ENCODE measurements around the gene PTX3. TPM values are rescaled to one million over a fixed set of nuclear protein-coding genes. Genes with fewer than 3 reads are reported as not detected.

Gene PTX3
- total RNA-seq, 3 donors from 2014 or later (not counting 1 experiment from before 2014, with no cell fraction given) = 0.40 to 5.8 (median 1.4) TPM

DNA sequence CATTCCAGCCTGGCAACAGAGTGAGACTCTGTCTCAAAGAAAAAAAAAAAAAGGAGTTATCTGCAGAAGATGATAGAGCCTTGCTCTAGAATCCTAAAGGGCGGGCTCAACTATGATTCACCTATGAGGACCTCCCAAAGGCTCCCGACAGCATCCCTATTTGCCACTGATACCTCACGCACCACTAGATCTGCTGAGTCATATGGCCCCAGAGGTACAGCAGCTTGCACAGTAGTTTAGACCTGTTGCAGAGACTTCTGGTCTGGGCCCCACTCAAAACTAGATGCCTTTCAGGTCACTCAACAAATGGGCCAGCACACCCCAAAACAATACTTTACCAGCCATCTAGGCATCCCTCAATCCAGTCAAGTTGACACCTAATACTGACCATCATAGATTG, 38.1 kb upstream of the PTX3 start:
- Histone ChIP-seq H3K36me3 (ENCODE audit: control insufficient read depth, insufficient read depth, low read length) (no peaks in the 10 kb centered on the region), H3K27ac (ENCODE audit: low read length) (no peak overlapping the region), H3K27me3 (ENCODE audit: control insufficient read depth, insufficient read depth, low read length) (no peaks in the 10 kb centered on the region), H3K4me3 (ENCODE audit: low read length) (no peak overlapping the region), H3K4me1 (ENCODE audit: control insufficient read depth, insufficient read depth, low read length) (no peaks in the 10 kb centered on the region), H3K9me3 (ENCODE audit: control insufficient read depth, insufficient read depth, low read length) (no peaks in the 10 kb centered on the region)
- TF ChIP-seq, protein P1, sequence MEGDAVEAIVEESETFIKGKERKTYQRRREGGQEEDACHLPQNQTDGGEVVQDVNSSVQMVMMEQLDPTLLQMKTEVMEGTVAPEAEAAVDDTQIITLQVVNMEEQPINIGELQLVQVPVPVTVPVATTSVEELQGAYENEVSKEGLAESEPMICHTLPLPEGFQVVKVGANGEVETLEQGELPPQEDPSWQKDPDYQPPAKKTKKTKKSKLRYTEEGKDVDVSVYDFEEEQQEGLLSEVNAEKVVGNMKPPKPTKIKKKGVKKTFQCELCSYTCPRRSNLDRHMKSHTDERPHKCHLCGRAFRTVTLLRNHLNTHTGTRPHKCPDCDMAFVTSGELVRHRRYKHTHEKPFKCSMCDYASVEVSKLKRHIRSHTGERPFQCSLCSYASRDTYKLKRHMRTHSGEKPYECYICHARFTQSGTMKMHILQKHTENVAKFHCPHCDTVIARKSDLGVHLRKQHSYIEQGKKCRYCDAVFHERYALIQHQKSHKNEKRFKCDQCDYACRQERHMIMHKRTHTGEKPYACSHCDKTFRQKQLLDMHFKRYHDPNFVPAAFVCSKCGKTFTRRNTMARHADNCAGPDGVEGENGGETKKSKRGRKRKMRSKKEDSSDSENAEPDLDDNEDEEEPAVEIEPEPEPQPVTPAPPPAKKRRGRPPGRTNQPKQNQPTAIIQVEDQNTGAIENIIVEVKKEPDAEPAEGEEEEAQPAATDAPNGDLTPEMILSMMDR (IDR thresholded peaks at IDR 0.05) = no peak
- peaks cover 0 to 3% of the 10 kb centered on the region in 2 donors for H3K27me3 Mint-ChIP-seq (ENCODE audit: low read depth in 2 of 2)
- DNase-seq (no peak), ATAC-seq (no peak)
- peaks cover 0 to 6% of the 10 kb centered on the region in 2 donors for H3K9me3 Mint-ChIP-seq
- no peaks in the 10 kb centered on the region for H3K36me3 Mint-ChIP-seq
- H3K4me1 Mint-ChIP-seq = no peaks in the 10 kb centered on the region
- intact Hi-C loops (cut with micrococcal nuclease) = no loop called here
- H3K4me3 Mint-ChIP-seq = no peak overlapping the region
- WGBS (ENCODE audit: insufficient coverage) = 89% methylated on average over 3 of the region's 3 CpGs
- no peak overlapping the region for H3K27ac Mint-ChIP-seq

DNA sequence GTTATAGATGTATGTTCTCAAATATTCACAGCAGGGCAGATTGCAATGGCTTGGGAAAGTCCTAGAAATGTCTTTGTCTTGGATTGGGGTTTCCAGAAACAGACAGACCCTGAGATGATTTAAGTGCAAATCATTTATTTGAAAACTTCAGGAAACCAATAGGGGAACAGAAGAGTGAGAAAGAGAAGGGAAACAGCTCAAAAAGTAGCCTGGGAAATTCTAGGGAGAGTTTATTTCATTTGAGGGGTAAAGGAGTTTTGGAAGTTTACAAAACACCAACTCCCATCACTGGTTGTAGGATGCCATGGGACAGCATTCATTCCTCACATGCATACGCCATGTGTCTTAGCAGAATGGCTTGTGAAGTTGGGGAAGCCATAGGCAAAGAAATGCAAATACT, 32.3 kb upstream of the PTX3 start:
- Histone ChIP-seq H3K9me3 (ENCODE audit: control insufficient read depth, insufficient read depth, low read length) (no peaks in the 10 kb centered on the region), H3K4me1 (ENCODE audit: control insufficient read depth, insufficient read depth, low read length) (no peaks in the 10 kb centered on the region), H3K27me3 (ENCODE audit: control insufficient read depth, insufficient read depth, low read length) (no peaks in the 10 kb centered on the region), H3K27ac (ENCODE audit: low read length) (no peak overlapping the region), H3K36me3 (ENCODE audit: control insufficient read depth, insufficient read depth, low read length) (no peaks in the 10 kb centered on the region), H3K4me3 (ENCODE audit: low read length) (no peak overlapping the region)
- H3K27me3 Mint-ChIP-seq (ENCODE audit: low read depth in 2 of 2) = peaks cover 0 to 3% of the 10 kb centered on the region in 2 donors
- intact Hi-C loops (cut with micrococcal nuclease) = no loop called here
- H3K36me3 Mint-ChIP-seq = no peaks in the 10 kb centered on the region
- H3K4me3 Mint-ChIP-seq = no peak overlapping the region
- DNase-seq = no peak
- no peak overlapping the region for H3K27ac Mint-ChIP-seq
- ATAC-seq = no peak
- TF ChIP-seq, protein P1 (IDR thresholded peaks at IDR 0.05) = no peak
- H3K4me1 Mint-ChIP-seq = no peaks in the 10 kb centered on the region
- WGBS (ENCODE audit: insufficient coverage) = 0% methylated on average over 1 of the region's 1 CpG
- peaks cover 0 to 2% of the 10 kb centered on the region in 2 donors for H3K9me3 Mint-ChIP-seq

DNA sequence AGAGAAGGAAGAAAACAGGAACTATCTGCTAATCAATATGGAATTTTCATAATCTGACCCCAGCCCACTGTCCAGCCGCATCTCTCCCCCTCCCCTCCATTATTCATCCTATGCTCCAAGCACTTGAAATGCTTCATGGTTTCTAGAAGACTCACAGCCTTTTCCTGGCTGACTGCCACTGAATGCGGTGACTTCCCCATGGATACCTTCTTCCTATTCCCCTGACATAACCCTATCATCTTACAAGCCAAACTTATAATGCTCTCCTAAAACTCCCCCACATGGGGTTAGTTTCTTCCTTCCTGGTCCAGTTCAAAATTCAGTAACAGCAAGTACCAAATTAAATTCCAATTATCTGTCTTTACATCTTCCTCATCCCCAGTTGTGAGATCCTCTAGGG, 31.2 kb upstream of the PTX3 start:
- Mint-ChIP-seq H3K4me1 (no peaks in the 10 kb centered on the region), H3K27me3 (ENCODE audit: low read depth in 2 of 2) (peaks cover 0 to 3% of the 10 kb centered on the region in 2 donors), H3K36me3 (no peaks in the 10 kb centered on the region), H3K27ac (no peak overlapping the region), H3K4me3 (no peak overlapping the region), H3K9me3 (peaks cover 0 to 2% of the 10 kb centered on the region in 2 donors)
- Histone ChIP-seq H3K27ac (ENCODE audit: low read length) (no peak overlapping the region), H3K4me3 (ENCODE audit: low read length) (no peak overlapping the region), H3K4me1 (ENCODE audit: control insufficient read depth, insufficient read depth, low read length) (no peaks in the 10 kb centered on the region), H3K36me3 (ENCODE audit: control insufficient read depth, insufficient read depth, low read length) (no peaks in the 10 kb centered on the region), H3K27me3 (ENCODE audit: control insufficient read depth, insufficient read depth, low read length) (no peaks in the 10 kb centered on the region), H3K9me3 (ENCODE audit: control insufficient read depth, insufficient read depth, low read length) (no peaks in the 10 kb centered on the region)
- TF ChIP-seq, protein P1 (IDR thresholded peaks at IDR 0.05) = no peak
- intact Hi-C loops (cut with micrococcal nuclease) = no loop called here
- WGBS (ENCODE audit: insufficient coverage) = 86% methylated on average over 2 of the region's 2 CpGs
- ATAC-seq (no peak), DNase-seq (no peak)

DNA sequence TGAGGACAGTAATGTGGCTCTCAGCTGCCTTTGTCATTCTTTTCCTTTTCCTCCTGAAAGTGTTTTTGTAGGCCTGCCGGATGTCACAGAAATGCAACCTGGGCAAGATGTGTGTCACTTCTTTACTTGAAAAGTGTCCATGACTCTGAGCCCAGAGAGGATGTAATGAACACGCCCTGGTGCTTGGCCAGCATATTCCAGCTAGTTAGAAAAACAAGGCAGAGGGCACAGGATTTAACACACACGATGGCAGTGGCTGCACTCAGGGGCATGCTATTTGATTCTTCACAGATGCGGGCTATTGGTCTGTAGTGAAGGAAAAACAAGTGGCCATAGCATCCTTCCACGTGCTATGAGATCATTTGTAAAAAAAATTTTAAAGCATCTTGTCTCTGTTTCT, 30.3 kb upstream of the PTX3 start:
- ATAC-seq (no peak), DNase-seq (no peak)
- Mint-ChIP-seq H3K27ac (no peak overlapping the region), H3K9me3 (peaks cover 0 to 2% of the 10 kb centered on the region in 2 donors), H3K27me3 (ENCODE audit: low read depth in 2 of 2) (peaks cover 0 to 3% of the 10 kb centered on the region in 2 donors), H3K4me1 (no peaks in the 10 kb centered on the region), H3K36me3 (no peaks in the 10 kb centered on the region), H3K4me3 (no peak overlapping the region)
- 84% methylated on average over 5 of the region's 5 CpGs for WGBS (ENCODE audit: insufficient coverage)
- no peak overlapping the region for H3K27ac ChIP-seq (ENCODE audit: low read length)
- H3K9me3 ChIP-seq (ENCODE audit: control insufficient read depth, insufficient read depth, low read length) = no peaks in the 10 kb centered on the region
- intact Hi-C loops (cut with micrococcal nuclease) = no loop called here
- no peak overlapping the region for H3K4me3 ChIP-seq (ENCODE audit: low read length)
- H3K4me1 ChIP-seq (ENCODE audit: control insufficient read depth, insufficient read depth, low read length) = no peaks in the 10 kb centered on the region
- no peaks in the 10 kb centered on the region for H3K27me3 ChIP-seq (ENCODE audit: control insufficient read depth, insufficient read depth, low read length)
- TF ChIP-seq, protein P1 (IDR thresholded peaks at IDR 0.05) = no peak
- no peaks in the 10 kb centered on the region for H3K36me3 ChIP-seq (ENCODE audit: control insufficient read depth, insufficient read depth, low read length)
